CD4-positive, alpha-beta T cell (primary cell): ENCODE data around the gene REX1BD. TPM values are rescaled to one million over a fixed set of nuclear protein-coding genes. Genes with fewer than 3 reads are reported as not detected.
"Not testable (repeated sequence)": the region's sequence is repeated elsewhere in the genome, so short reads cannot be mapped to it uniquely, and the experiment has no call there.

Experiments
- ATAC-seq: fragments of 200-7000 bp; cut with Tn5 transposase; one replicate; pipeline ENCODE4 v1.10.0; 2022; ENCODE audit warnings: mild to moderate bottlenecking; ENCODE audit not compliant: poor library complexity
- CTCF ChIA-PET: fragments of 350-600 bp; sonication (Branson Sonifier 250); formaldehyde crosslinking; loops from one replicate; lab custom pipeline; 2021; ENCODE audit warnings: antibody characterized with exemption, inconsistent platforms; lab: Charles Lee
- POLR2A ChIA-PET: fragments of 350-600 bp; sonication (Branson Sonifier 250); formaldehyde crosslinking; loops from one replicate; lab custom pipeline; 2021; ENCODE audit warnings: antibody characterized with exemption, inconsistent platforms; lab: Charles Lee
- DNase-seq, 14 experiments: peaks; one replicate each; pipeline ENCODE4 v3.0.0-alpha.2; 2013 to 2020; ENCODE audit warnings: mixed read lengths in 2 of 14
- H3K27ac ChIP-seq, 2 donors: one replicate each; pipeline versions ENCODE4 v1.5.1 to v1.7.0; 2013; ENCODE audit warnings: low read length in 2 of 2, low read depth in 1 of 2, mild to moderate bottlenecking in 1 of 2
- H3K27me3 ChIP-seq, 2 experiments: 1 replicate in 1 of 2; 2 replicates in 1 of 2; pipeline versions ENCODE4 v1.6.1 to v1.7.0; 2013; ENCODE audit warnings: low read length in 2 of 2, control low read depth in 1 of 2, mild to moderate bottlenecking in 1 of 2, moderate library complexity in 1 of 2; ENCODE audit not compliant: insufficient read depth in 2 of 2, control insufficient read depth in 1 of 2
- H3K36me3 ChIP-seq: one replicate; pipeline ENCODE4 v1.6.1; 2013; ENCODE audit warnings: low read length, control low read depth; ENCODE audit not compliant: insufficient read depth
- H3K4me1 ChIP-seq: one replicate; pipeline ENCODE4 v1.6.1; 2013; ENCODE audit warnings: low read length, control low read depth; ENCODE audit not compliant: insufficient read depth
- H3K4me3 ChIP-seq: one replicate; pipeline ENCODE4 v1.5.1; 2013; ENCODE audit warnings: mild to moderate bottlenecking, low read length, moderate library complexity
- H3K9me3 ChIP-seq, 2 experiments: 1 replicate in 1 of 2; 2 replicates in 1 of 2; pipeline versions ENCODE4 v1.6.1 to v1.7.0; 2013; ENCODE audit warnings: low read length in 2 of 2, mild to moderate bottlenecking in 2 of 2, control low read depth in 1 of 2, moderate library complexity in 1 of 2; ENCODE audit not compliant: control insufficient read depth in 1 of 2, insufficient read depth in 1 of 2
- H3K27ac Mint-ChIP-seq: one replicate; pipeline ENCODE4 v1.8.0; 2020; ENCODE audit warnings: mixed read lengths
- H3K27me3 Mint-ChIP-seq: one replicate; pipeline ENCODE4 v1.8.0; 2021; ENCODE audit warnings: mixed read lengths
- H3K36me3 Mint-ChIP-seq: one replicate; pipeline ENCODE4 v1.8.0; 2021; ENCODE audit warnings: low read depth, mixed read lengths
- H3K4me1 Mint-ChIP-seq: one replicate; pipeline ENCODE4 v1.8.0; 2021; ENCODE audit warnings: low read depth, mixed read lengths
- H3K4me3 Mint-ChIP-seq: one replicate; pipeline ENCODE4 v1.8.0; 2020; ENCODE audit warnings: mild to moderate bottlenecking, mixed read lengths
- H3K9me3 Mint-ChIP-seq: one replicate; pipeline ENCODE4 v1.8.0; 2020; ENCODE audit warnings: mixed read lengths
- intact Hi-C, 2 experiments: fragments of 100-400 bp; cut with DNase I in 1 of 2; cut with micrococcal nuclease in 1 of 2; formaldehyde crosslinking; loops; one replicate each; pipeline versions ENCODE4 v1.15.1 to v1.9.0; 2023 to 2025; cut with DNase I, micrococcal nuclease
- total RNA-seq, 174 experiments: library from RNA in 2 of 174; stranded (reverse) in 2 of 174; gene quantifications; one replicate each; pipeline ENCODE4 v1.2.3 and lab custom pipeline; 2021 to 2026
- TF ChIP-seq, protein P1 (sequence below): fragments of 200-600 bp; IDR thresholded peaks from one replicate; pipeline ENCODE4 v1.8.0; 2022; ENCODE audit warnings: antibody characterized with exemption, mild to moderate bottlenecking

REX1BD gene
- total RNA-seq, 2 experiments from 2014 or later: 88.4 to 88.9 TPM

DNA sequence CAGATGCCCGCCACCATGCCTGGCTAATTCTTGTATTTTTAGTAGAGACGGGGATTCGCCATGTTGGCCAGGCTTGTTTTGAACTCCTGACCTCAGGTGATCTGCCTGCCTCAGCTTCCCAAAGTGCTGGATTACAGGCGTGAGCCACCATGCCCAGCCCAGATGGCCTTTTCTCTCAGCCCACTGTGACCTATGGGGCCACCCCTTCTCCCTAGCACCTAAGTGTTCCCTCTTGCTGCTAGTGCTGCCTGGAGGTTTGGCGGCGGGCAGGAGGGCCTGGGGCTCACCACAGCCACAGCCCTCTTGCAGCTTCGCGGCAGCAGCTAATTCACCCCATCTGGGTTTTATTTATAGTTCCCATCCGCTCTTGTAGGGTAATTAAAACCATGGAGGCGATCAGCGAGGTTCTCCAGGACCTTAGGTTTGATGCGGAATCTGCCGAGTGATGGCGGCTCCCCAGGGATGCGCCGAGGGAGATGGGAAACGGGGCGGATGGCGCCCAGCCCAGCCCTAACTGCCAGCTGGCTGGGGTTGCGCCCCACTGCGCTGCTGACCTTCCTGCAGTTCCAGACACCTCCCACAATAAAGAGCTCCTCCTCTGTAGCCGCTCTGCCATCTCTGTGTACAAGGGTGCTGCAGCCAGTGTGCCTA lies 3.3 kb downstream of the REX1BD start:
- Mint-ChIP-seq H3K9me3 (no peaks in the 10 kb centered on the region), H3K4me3 (peak overlapping the region; percentile 63), H3K36me3 (peaks cover 8% of the 10 kb centered on the region), H3K27ac (peak overlapping the region; percentile 30), H3K27me3 (no peaks in the 10 kb centered on the region), H3K4me1 (peaks cover 36% of the 10 kb centered on the region)
- Histone ChIP-seq H3K9me3 (no peaks in the 10 kb centered on the region), H3K27me3 (no peaks in the 10 kb centered on the region), H3K27ac (no peak overlapping the region), H3K36me3 (peaks cover 8% of the 10 kb centered on the region), H3K4me3 (no peak overlapping the region), H3K4me1 (peaks cover 56% of the 10 kb centered on the region)
- TF ChIP-seq, protein P1, sequence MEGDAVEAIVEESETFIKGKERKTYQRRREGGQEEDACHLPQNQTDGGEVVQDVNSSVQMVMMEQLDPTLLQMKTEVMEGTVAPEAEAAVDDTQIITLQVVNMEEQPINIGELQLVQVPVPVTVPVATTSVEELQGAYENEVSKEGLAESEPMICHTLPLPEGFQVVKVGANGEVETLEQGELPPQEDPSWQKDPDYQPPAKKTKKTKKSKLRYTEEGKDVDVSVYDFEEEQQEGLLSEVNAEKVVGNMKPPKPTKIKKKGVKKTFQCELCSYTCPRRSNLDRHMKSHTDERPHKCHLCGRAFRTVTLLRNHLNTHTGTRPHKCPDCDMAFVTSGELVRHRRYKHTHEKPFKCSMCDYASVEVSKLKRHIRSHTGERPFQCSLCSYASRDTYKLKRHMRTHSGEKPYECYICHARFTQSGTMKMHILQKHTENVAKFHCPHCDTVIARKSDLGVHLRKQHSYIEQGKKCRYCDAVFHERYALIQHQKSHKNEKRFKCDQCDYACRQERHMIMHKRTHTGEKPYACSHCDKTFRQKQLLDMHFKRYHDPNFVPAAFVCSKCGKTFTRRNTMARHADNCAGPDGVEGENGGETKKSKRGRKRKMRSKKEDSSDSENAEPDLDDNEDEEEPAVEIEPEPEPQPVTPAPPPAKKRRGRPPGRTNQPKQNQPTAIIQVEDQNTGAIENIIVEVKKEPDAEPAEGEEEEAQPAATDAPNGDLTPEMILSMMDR: no peak
- DNase-seq (no peak), ATAC-seq (no peak)
- intact Hi-C loops: loop anchor here in 1 of 2 experiments (5.0 to 10.0 kb wide), 5 partner anchors 90 to 443 kb away; partner anchors contain the start of genes ARMC6, COPE, CRTC1 and DDX49
- ChIA-PET POLR2A (no interaction called here), CTCF (no interaction called here)

DNA sequence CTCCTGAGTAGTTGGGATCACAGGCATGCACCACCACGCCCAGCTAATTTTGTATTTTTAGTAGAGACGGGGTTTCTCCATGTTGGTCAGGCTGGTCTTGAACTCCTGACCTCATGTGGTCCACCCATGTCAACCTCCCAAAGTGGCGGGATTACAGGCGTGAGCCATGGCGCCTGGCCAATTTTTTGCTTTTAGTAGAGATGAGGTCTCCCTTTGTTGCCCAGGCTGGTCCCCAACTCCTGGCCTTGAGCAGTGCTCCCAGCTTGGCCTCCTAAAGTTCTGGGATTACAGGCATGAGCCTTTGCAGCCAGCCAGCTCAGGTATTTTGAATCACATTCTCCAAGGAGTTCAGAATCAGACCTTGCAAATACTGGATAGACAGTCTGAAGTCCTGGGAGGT lies 4.1 kb downstream of the REX1BD start:
- H3K4me3 ChIP-seq, H3K27ac Mint-ChIP-seq, H3K27ac ChIP-seq, DNase-seq, H3K27me3 Mint-ChIP-seq, H3K4me3 Mint-ChIP-seq, ATAC-seq, H3K9me3 Mint-ChIP-seq, H3K27me3 ChIP-seq, H3K36me3 Mint-ChIP-seq, H3K36me3 ChIP-seq, H3K9me3 ChIP-seq: not testable (repeated sequence)
- peaks cover 51% of the 10 kb centered on the region for H3K4me1 ChIP-seq
- POLR2A ChIA-PET: interaction anchor here (0.9 to 2.1 kb wide), 4 partner anchors 21 to 254 kb away, joined by 3 to 8 read pairs (median 4); partner anchors contain the start of gene UBA52
- H3K4me1 Mint-ChIP-seq: peaks cover 34% of the 10 kb centered on the region
- CTCF ChIA-PET: interaction anchor here (1.8 to 2.0 kb wide), 2 partner anchors 72 to 142 kb away, joined by 7 to 11 read pairs; no protein-coding TSS in a partner anchor
- intact Hi-C loops: loop anchor here in 1 of 2 experiments (5.0 to 10.0 kb wide), 5 partner anchors 90 to 442 kb away; partner anchors contain the start of genes ARMC6, COPE, CRTC1 and DDX49

DNA sequence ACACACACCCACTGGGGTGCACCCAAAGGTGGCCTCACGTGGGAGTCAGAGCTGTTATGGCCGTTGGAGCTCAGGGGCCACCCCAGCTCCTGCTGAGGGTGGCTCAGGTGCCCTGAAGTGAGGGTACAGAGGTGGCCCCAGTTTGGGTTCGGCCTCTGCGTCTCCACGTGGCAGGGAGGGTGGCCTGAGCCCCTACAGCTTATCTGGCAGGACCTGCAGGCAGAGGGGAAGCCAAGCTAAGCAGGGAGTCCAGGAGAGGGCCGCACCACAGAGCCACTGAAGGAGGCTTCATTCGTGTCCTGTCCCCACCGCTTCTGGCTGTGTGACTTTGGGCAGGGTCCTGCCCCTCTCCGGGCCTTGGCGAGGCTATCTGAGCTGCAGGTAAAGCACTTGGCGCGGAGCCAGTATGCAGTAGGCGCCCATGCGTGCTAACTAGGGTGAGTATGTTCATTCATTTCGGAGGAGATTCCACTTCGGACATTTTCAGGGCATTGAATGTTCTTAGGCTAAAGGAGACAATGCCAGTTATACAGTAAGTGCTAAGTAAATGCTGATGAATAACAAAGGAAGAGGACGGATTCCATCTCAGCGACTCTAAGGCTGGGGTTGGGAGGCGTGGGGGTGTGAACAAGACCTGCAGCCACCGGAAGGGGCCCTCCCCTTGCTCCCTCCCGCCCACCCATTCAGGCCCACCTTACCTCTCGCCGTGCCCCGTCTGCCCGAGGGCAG lies 4.9 kb downstream of the REX1BD start:
- intact Hi-C loops: loop anchor here (1.0 to 10.0 kb wide), 7 partner anchors 43 to 441 kb away; partner anchors contain the start of genes ARMC6 (in 1 of the 2), COPE (in 1 of the 2), CRTC1 (in 1 of the 2) and DDX49 (in 1 of the 2)
- no peaks in the 10 kb centered on the region for H3K9me3 ChIP-seq
- Mint-ChIP-seq H3K36me3 (peaks cover 5% of the 10 kb centered on the region), H3K27ac (no peak overlapping the region), H3K9me3 (no peaks in the 10 kb centered on the region), H3K4me3 (peak overlapping the region; percentile 36), H3K27me3 (no peaks in the 10 kb centered on the region), H3K4me1 (peaks cover 26% of the 10 kb centered on the region)
- ChIA-PET POLR2A (interaction anchor here (0.6 to 2.1 kb wide), 8 partner anchors 22 to 401 kb away, joined by 3 to 8 read pairs (median 4); partner anchors contain the start of genes ELL, MPV17L2 and UBA52), CTCF (interaction anchor here (0.6 to 2.0 kb wide), 23 partner anchors 8 to 254 kb away, joined by 3 to 11 read pairs (median 4); partner anchors contain the start of genes CRTC1, ELL, UBA52 and UPF1)
- TF ChIP-seq, protein P1: no peak
- no peak overlapping the region for H3K4me3 ChIP-seq
- peaks cover 43% of the 10 kb centered on the region for H3K4me1 ChIP-seq
- peaks cover 8% of the 10 kb centered on the region for H3K36me3 ChIP-seq
- DNase-seq (peak in 1 of 14 experiments; percentile 46), ATAC-seq (no peak)
- H3K27me3 ChIP-seq: peaks cover 3 to 4% of the 10 kb centered on the region in 2 experiments
- no peak overlapping the region for H3K27ac ChIP-seq
